ENCODE data around the gene AVEN.

Gene AVEN

DNA sequence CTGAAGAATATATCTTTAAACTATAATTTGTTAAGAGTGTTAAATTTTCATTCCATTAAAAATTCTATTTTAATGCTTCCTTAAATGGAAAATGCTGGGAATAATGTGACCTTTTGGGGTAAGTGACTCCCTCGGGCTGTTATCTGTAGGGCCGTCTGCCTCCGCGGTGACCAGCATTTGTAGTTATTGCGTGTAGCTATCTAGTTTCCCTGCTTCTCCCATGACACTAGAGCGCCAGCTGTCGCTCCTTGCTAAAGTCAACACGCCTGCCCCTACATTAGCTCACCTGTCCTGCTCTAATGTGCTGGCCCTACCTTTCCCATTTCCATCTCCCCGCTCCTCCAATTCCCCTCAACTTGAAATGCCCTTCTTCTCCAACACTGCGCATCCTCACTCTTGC lies 83.1 kb downstream of the AVEN start:
- no peaks in the 10 kb centered on the region for H3K36me3 Mint-ChIP-seq
- no peak for DNase-seq (ENCODE audit: low spot score in 2 of 2)
- H3K27ac Mint-ChIP-seq: no peak overlapping the region
- no peaks in the 10 kb centered on the region for H3K9me3 Mint-ChIP-seq
- H3K27me3 Mint-ChIP-seq: no peaks in the 10 kb centered on the region
- H3K4me3 Mint-ChIP-seq: no peak overlapping the region
- ATAC-seq (ENCODE audit: low read depth): no peak
- H3K4me1 Mint-ChIP-seq: peaks cover 3% of the 10 kb centered on the region

DNA sequence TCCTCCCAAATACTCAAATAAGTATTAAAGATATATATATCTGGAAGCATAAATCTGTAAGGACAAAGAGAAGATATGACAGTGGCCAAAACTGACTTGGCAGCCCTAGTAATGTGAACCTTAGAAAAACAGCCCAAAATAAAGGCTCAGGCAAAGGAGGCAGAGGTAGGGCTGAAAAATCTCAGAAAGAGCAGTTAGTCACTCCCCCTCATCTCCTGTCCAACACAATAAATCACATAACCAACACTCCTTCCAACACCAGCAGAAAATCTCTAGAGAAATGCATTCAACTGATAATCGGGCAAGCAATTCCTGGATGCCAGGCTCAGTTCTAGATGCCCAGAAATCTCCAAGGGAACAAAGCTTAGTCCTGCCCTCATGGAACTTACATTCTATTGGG lies 92.9 kb downstream of the AVEN start:
- H3K9me3 Mint-ChIP-seq: no peaks in the 10 kb centered on the region
- H3K27me3 Mint-ChIP-seq: no peaks in the 10 kb centered on the region
- H3K27ac Mint-ChIP-seq: no peak overlapping the region
- no peak overlapping the region for H3K4me3 Mint-ChIP-seq
- DNase-seq (ENCODE audit: low spot score in 2 of 2) (no peak), ATAC-seq (ENCODE audit: low read depth) (no peak)
- H3K36me3 Mint-ChIP-seq: peaks cover 12% of the 10 kb centered on the region
- H3K4me1 Mint-ChIP-seq: peaks cover 3% of the 10 kb centered on the region

DNA sequence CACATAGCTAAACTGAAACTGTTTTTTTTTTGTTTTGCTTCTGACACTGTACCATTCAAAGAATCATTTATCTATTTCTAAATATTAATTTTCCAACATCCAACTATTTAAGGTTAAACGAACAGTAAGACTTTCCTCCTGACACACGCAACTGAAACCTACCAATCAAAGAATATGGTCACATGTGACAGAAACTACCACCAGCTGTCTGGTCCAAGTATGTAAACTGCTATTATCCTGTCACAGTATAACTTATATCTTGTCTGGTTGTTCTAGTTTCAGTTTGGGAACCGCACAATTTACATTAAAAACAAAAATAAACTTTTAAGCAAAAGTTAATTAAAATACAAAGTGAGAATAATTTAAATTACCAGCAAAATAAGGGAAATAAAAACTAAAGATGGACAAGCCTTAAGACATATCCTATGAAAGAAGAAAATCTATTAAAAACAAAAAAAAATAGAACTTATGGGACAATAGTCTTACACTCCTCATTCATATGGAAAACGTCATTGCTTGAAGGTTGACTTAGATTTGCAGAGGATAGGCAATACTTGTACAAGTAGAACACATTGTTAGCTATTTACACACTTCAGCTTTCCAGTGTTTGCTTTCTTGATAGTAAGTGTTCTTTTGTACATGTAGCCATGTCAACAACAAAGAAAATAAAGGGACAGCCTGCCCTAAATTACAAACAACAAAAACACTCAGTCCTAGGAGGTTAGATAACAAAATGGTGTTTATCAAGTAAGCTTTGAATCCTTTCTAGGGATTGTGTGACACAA lies 97.5 kb downstream of the AVEN start:
- Mint-ChIP-seq H3K4me3 (no peak overlapping the region), H3K9me3 (no peaks in the 10 kb centered on the region), H3K36me3 (peaks cover 7% of the 10 kb centered on the region), H3K27me3 (no peaks in the 10 kb centered on the region), H3K27ac (no peak overlapping the region), H3K4me1 (peaks cover 1% of the 10 kb centered on the region)
- ATAC-seq (ENCODE audit: low read depth) (no peak), DNase-seq (ENCODE audit: low spot score in 2 of 2) (no peak)

DNA sequence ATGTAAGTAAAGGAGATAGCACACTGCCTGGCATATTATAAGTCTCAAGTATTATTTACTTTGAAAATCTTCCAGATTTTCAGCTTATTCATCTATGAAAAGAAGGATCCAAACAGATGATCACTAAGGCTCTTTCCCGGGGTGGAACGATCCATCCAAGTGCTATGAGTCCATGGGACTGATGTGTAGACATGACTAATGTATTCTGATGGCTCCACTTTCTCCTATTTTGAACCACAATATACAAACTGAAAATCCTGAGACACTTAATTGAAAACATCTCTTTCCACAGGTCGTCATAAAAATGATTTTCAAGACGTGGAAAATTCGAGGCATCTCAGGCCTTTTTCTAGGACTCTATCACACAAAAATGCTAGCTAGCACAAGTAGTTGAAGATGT lies 104.1 kb downstream of the AVEN start:
- Mint-ChIP-seq H3K4me1 (peaks cover 4% of the 10 kb centered on the region), H3K36me3 (no peaks in the 10 kb centered on the region), H3K4me3 (no peak overlapping the region), H3K27ac (no peak overlapping the region), H3K27me3 (no peaks in the 10 kb centered on the region), H3K9me3 (no peaks in the 10 kb centered on the region)
- ATAC-seq (ENCODE audit: low read depth) (no peak), DNase-seq (ENCODE audit: low spot score in 2 of 2) (no peak)

DNA sequence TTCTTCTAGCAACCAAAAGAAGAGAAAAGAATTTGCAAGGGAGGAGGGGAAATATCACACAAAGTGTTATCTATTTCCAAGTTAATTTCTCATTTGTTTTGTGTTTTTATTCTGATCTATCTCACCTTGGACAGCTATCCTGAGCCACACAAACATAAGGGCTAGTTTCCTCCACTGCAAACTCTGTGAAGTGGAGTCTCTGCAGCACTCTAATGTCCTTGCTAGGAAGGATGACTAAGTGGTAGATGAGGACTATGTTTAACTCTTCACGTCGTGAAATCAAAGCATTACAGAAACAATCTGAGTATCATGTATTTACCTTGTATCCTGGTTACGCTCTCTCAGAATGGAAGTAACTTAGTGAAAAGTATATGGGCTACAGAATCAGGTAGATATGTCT lies 104.6 kb downstream of the AVEN start:
- no peak overlapping the region for H3K4me3 Mint-ChIP-seq
- DNase-seq (ENCODE audit: low spot score in 2 of 2): no peak
- H3K9me3 Mint-ChIP-seq: no peaks in the 10 kb centered on the region
- H3K27me3 Mint-ChIP-seq: no peaks in the 10 kb centered on the region
- no peak for ATAC-seq (ENCODE audit: low read depth)
- no peak overlapping the region for H3K27ac Mint-ChIP-seq
- peaks cover 4% of the 10 kb centered on the region for H3K4me1 Mint-ChIP-seq
- no peaks in the 10 kb centered on the region for H3K36me3 Mint-ChIP-seq

DNA sequence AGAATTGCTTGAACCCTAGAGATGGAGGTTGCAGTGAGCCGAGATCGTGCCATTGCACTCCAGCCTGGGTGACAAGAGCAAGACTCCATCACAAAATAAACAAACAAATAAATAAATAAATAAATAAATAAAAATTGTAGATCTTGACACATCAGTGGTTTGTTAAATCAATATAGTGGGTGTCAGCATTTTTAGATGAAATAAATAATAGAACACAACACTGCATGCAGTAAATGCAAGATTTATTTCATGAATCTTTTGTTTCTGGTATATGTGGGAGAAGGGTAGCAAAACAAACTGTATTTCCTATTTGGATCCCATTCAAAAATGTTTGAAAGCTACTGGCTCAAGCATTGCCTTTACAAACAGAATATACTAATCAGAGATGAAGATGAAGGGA lies 106.3 kb downstream of the AVEN start:
- no peaks in the 10 kb centered on the region for H3K27me3 Mint-ChIP-seq
- no peak for DNase-seq (ENCODE audit: low spot score in 2 of 2)
- no peak overlapping the region for H3K4me3 Mint-ChIP-seq
- ATAC-seq (ENCODE audit: low read depth): no peak
- H3K27ac Mint-ChIP-seq: no peak overlapping the region
- H3K36me3 Mint-ChIP-seq: no peaks in the 10 kb centered on the region
- no peaks in the 10 kb centered on the region for H3K9me3 Mint-ChIP-seq
- peaks cover 4% of the 10 kb centered on the region for H3K4me1 Mint-ChIP-seq

DNA sequence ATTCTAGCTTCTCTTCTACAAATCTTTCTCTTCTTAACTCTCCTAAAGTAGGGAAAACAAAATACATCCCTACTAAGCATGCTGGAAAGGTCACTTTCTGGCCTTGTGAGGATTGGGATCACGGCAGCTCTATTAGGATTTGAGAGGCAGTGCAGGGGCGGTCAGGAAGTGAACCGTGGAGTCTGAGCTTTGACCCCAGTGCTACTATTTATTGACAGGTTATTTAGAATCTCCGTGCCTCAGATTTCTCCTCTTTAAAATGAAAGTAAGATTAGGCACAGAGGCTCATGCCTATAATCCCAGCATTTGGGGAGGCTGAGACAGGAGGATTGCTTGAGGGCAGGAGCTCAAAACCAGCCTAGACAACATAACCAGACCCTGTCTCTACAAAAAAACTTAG lies 112.7 kb downstream of the AVEN start:
- Mint-ChIP-seq H3K27ac (no peak overlapping the region), H3K4me3 (no peak overlapping the region), H3K27me3 (no peaks in the 10 kb centered on the region), H3K36me3 (peaks cover 5% of the 10 kb centered on the region), H3K9me3 (no peaks in the 10 kb centered on the region), H3K4me1 (no peaks in the 10 kb centered on the region)
- DNase-seq (ENCODE audit: low spot score in 2 of 2) (no peak), ATAC-seq (ENCODE audit: low read depth) (no peak)

DNA sequence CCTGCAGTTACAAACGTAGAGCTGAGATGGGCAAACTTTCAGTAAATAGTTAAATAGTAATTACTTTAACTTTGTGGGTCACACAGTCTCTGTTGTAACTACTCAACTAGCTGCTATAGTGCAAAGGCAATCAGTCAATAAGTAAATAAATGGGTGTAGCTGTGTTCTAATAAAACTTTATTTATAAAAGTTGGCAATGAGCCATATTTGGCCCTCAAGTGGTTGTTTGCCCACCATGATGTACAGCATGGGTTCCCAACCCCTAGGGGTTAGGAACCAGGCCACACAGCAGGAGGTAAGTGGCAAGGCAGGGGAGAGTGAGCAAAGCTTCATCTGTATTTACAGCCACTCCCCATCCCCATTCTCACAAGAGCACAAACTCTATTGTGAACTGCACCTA lies 115.6 kb downstream of the AVEN start:
- no peak for ATAC-seq (ENCODE audit: low read depth)
- no peak overlapping the region for H3K27ac Mint-ChIP-seq
- H3K4me3 Mint-ChIP-seq: no peak overlapping the region
- H3K4me1 Mint-ChIP-seq: peaks cover 3% of the 10 kb centered on the region
- no peak for DNase-seq (ENCODE audit: low spot score in 2 of 2)
- H3K27me3 Mint-ChIP-seq: no peaks in the 10 kb centered on the region
- H3K36me3 Mint-ChIP-seq: peaks cover 5% of the 10 kb centered on the region
- no peaks in the 10 kb centered on the region for H3K9me3 Mint-ChIP-seq

DNA sequence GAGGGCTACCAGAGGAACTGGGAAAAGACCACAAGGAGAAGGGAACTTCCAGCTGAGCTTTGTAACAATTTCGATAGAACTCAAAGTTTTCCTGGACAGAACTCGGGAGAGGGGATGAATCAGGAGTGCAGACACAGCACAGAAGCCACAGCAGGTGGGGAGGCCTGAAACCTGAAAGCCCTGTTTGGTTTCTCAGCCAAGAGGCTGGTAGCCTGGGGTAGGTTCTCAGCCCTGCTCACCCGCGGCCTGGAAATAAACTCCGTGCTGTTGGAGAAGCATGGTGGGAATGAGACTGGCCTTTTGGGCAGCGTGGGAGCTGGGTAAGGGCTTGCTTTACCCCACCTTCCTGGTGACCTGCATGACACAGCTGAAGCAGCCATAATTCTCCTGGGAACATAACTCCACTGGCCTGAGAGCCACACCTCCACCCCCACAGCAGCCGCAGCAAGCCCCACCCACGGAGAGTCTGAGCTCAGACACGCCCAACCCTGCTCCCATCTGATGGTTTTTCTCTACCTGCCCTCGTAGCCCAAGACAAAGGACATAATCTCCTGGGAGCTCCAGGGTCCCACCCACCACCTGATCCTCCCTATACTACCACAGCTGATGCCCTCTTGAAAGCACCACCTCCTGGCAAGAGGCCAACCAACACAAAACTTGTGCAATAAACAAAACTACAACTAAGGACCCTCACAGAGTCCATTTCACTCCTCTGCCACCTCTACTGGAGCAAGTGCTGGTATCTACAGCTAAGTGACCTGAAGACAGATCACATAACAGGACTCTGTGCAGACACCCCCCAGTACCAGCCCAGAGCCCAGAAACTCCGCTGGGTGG lies 123.2 kb downstream of the AVEN start:
- ATAC-seq (ENCODE audit: low read depth): no peak
- no peak for DNase-seq (ENCODE audit: low spot score in 2 of 2)
- no peak overlapping the region for H3K4me3 Mint-ChIP-seq
- H3K27me3 Mint-ChIP-seq: no peaks in the 10 kb centered on the region
- H3K27ac Mint-ChIP-seq: no peak overlapping the region
- peaks cover 2% of the 10 kb centered on the region for H3K36me3 Mint-ChIP-seq
- H3K9me3 Mint-ChIP-seq: no peaks in the 10 kb centered on the region
- peaks cover 13% of the 10 kb centered on the region for H3K4me1 Mint-ChIP-seq

DNA sequence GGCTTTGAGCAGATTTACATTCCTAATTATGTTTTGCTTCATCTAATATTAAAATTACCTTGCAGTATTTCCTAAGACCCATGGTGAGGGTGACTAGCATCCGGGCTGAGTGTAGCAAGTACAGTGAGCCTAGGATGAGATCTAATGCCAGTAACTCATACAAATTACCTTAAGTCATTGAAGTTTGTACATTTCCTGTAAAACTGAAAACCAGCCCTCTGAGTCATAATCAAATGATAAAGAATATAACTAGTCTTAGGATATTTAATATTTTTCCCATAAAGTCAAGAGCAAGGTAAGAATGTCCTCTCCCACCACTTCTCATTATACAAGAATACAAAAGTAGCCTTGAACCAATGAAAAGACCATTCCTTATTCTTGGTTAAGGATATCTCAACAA lies 125.5 kb downstream of the AVEN start:
- no peaks in the 10 kb centered on the region for H3K27me3 Mint-ChIP-seq

DNA sequence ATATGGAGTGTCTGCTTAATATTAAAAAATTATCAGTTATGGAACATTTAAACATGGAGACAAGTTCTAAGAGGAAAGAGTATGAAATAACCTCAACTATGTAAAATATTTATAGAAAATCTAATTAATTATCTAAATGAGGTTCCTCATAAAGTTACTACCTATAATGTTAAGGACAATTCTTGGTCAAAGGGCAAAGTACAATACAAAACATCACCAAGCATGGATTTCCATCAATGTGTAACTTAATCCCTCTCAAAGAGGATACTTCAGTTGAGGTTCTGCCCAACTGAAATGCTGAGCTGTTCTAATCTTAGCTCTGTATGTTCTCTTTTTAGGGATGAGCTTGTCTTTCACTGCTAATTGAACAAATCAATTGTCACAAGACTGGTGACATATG lies 126.7 kb downstream of the AVEN start:
- Mint-ChIP-seq H3K9me3 (no peaks in the 10 kb centered on the region), H3K36me3 (peaks cover 3% of the 10 kb centered on the region), H3K27ac (no peak overlapping the region), H3K4me1 (peaks cover 16% of the 10 kb centered on the region), H3K4me3 (no peak overlapping the region), H3K27me3 (no peaks in the 10 kb centered on the region)
- DNase-seq (ENCODE audit: low spot score in 2 of 2) (no peak), ATAC-seq (ENCODE audit: low read depth) (no peak)

More for the DNA sequence above, 125.5 kb downstream of the AVEN start:
- Mint-ChIP-seq H3K27ac (no peak overlapping the region), H3K36me3 (peaks cover 3% of the 10 kb centered on the region), H3K4me3 (no peak overlapping the region), H3K9me3 (no peaks in the 10 kb centered on the region), H3K4me1 (peaks cover 16% of the 10 kb centered on the region)
- ATAC-seq (ENCODE audit: low read depth) (no peak), DNase-seq (ENCODE audit: low spot score in 2 of 2) (no peak)

DNA sequence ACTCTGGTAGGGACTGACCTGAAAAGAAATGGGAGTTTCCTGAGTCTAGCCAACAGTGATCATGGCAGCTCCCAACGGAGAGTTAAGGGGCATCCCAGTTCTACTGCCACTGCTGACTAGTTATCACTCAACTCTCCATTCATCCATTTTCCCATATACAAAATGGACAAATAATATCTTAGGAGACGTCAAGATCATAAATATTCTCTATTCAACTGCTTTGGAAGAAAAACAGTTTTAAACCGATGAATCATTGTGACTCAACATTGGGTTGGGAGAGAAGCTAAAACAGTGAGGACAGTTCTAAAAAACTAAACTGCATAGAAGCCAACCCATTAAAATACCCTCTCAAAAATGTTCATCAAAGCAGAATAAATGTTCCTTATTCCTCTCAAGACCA lies 128.3 kb downstream of the AVEN start:
- H3K27me3 Mint-ChIP-seq: no peaks in the 10 kb centered on the region
- H3K36me3 Mint-ChIP-seq: peaks cover 3% of the 10 kb centered on the region
- no peak overlapping the region for H3K4me3 Mint-ChIP-seq
- H3K9me3 Mint-ChIP-seq: no peaks in the 10 kb centered on the region
- H3K4me1 Mint-ChIP-seq: peaks cover 15% of the 10 kb centered on the region
- DNase-seq (ENCODE audit: low spot score in 2 of 2): no peak
- H3K27ac Mint-ChIP-seq: no peak overlapping the region
- no peak for ATAC-seq (ENCODE audit: low read depth)

DNA sequence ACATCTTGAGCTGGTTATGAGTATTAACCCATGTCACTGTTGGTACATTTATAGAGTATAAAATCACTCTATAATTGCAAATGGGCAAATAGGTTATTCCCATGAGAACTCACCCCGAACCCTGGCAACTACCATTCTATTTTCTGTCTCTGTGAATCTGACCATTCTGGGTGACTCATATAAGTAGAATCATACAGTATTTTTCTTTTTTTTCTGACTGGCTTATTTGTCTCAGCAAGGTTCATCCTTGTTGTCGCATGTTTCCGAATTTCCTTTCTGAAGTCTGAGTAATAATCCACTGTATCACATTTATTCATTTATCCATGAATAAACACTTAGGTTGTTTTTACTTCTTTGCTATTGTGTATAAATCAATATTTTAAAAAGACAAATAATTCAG lies 130.6 kb downstream of the AVEN start:
- ATAC-seq (ENCODE audit: low read depth) (no peak), DNase-seq (ENCODE audit: low spot score in 2 of 2) (no peak)
- Mint-ChIP-seq H3K4me1 (peaks cover 12% of the 10 kb centered on the region), H3K27me3 (no peaks in the 10 kb centered on the region), H3K36me3 (peaks cover 1% of the 10 kb centered on the region), H3K9me3 (no peaks in the 10 kb centered on the region), H3K4me3 (no peak overlapping the region), H3K27ac (no peak overlapping the region)

DNA sequence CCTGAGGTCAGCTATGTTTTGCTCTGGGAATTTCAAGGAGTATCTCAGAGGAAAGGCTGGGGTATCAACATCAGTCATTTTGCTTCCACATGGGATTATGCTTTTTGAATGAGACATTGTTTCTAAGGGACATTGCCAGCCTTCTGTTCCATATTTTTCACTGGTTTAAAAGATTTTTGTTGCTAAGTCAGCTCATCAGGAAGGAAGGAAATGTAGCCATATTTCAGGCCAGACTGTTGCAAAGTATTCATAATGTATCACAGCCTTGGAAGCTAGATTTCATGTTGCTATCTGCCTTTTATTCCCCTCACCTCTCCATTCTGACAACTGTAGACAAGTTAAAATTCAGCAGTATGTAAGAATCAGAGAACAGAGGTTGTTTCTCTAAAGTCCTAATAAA lies 131.7 kb downstream of the AVEN start:
- Mint-ChIP-seq H3K9me3 (no peaks in the 10 kb centered on the region), H3K4me1 (peaks cover 12% of the 10 kb centered on the region), H3K36me3 (peaks cover 1% of the 10 kb centered on the region), H3K27ac (no peak overlapping the region), H3K4me3 (no peak overlapping the region), H3K27me3 (no peaks in the 10 kb centered on the region)
- ATAC-seq (ENCODE audit: low read depth): no peak
- no peak for DNase-seq (ENCODE audit: low spot score in 2 of 2)

DNA sequence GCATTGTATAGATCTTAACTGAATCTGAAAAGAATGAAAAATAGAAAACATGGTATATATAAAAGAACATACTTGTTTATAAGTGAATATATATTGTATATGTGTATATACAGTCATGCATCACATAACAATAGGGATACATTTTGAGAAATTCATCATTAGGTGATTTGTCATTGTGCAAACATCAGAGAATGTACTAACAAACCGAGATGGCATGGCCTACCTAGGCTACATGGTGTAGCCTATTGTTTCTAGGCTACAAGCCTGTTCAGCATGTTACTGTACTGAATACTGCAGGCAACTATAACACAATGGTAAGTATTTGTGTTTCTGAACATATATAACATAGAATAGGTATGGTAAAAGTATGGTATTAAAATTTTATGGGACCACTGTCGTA lies 135.3 kb downstream of the AVEN start:
- H3K27me3 Mint-ChIP-seq: no peaks in the 10 kb centered on the region
- H3K9me3 Mint-ChIP-seq: no peaks in the 10 kb centered on the region

More for the DNA sequence above, 135.3 kb downstream of the AVEN start:
- ATAC-seq (ENCODE audit: low read depth) (no peak), DNase-seq (ENCODE audit: low spot score in 2 of 2) (no peak)
- Mint-ChIP-seq H3K36me3 (peaks cover 6% of the 10 kb centered on the region), H3K27ac (no peak overlapping the region), H3K4me3 (no peak overlapping the region), H3K4me1 (peaks cover 9% of the 10 kb centered on the region)

Measured in memory B cell (primary cell).